OCI-LY7 (cell line): ENCODE data around the gene BST1.

Experiments used
- EZH2phosphoT487 ChIP-seq: fragments of 200-600 bp; sonication (generic); IDR thresholded peaks from 2 replicates; pipeline ENCODE4 v1.6.1; 2018; ENCODE audit warnings: low read depth, borderline replicate concordance, mild to moderate bottlenecking, mixed run types, antibody characterized with exemption, low read length, moderate library complexity, mixed read lengths
- TF ChIP-seq, protein P1 (sequence below): fragments of 200-600 bp; sonication (generic); conservative IDR thresholded peaks from 2 replicates; pipeline ENCODE4 v1.5.1; 2014; ENCODE audit warnings: mild to moderate bottlenecking, antibody characterized with exemption, low read length, moderate library complexity, mixed read lengths

DNA sequence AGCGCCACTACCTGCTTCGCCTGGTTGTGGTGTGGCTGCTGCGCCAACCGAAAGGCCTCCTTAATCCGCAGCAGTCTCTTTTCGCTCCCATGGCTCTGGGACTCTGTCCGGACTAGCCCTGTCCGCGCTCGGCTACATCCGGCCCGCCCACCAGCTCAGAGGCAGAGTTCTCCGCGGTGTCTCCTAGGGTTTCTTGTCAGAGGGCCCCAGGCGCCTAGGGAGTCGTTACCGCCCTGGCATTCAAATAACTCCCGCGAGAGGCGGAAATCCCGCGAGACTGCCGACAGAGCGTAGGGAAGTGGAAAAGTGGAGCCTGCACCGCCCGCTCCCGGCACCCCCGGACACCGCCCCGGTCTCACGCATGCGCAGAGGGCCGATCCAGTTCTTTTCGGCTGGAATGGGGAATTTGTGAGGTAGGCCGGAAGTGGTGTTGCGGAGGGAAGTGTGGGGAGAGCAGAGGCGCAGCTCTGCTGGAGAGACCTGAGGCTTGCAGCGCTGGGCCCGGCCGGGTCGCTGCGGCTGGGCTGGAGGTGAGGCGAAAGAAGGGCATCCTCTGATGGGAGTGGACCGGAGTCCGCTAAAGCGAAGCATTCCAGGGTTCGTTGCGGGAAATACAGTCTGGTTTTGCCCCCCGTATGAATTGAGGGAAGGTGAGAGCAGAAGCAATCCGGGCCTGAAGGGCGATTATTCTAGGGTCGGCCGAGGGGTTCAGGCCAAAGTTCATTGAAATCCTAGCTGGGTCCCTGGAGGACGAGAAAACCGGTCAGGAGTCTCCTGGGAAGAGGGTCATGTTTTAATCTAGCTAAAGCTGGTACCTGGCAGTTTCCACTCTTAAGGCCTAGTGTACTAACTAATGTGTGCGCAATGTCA lies 21.3 kb upstream of the BST1 start, which contains the start of gene FAM200B:
- TF ChIP-seq, protein P1, sequence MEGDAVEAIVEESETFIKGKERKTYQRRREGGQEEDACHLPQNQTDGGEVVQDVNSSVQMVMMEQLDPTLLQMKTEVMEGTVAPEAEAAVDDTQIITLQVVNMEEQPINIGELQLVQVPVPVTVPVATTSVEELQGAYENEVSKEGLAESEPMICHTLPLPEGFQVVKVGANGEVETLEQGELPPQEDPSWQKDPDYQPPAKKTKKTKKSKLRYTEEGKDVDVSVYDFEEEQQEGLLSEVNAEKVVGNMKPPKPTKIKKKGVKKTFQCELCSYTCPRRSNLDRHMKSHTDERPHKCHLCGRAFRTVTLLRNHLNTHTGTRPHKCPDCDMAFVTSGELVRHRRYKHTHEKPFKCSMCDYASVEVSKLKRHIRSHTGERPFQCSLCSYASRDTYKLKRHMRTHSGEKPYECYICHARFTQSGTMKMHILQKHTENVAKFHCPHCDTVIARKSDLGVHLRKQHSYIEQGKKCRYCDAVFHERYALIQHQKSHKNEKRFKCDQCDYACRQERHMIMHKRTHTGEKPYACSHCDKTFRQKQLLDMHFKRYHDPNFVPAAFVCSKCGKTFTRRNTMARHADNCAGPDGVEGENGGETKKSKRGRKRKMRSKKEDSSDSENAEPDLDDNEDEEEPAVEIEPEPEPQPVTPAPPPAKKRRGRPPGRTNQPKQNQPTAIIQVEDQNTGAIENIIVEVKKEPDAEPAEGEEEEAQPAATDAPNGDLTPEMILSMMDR: no peak
- no peak for TF ChIP-seq EZH2phosphoT487
